GM23338 (cell line): ENCODE data around the gene LMF2. TPM values are rescaled to one million over a fixed set of nuclear protein-coding genes. Genes with fewer than 3 reads are reported as not detected.

Experiments used
- ATAC-seq: fragments of 200-7000 bp; cut with Tn5 transposase; 3 replicates; pipeline ENCODE4 v1.9.1; 2020
- DNase-seq: peaks from one replicate; pipeline ENCODE4 v3.0.0-alpha.2; 2015; ENCODE audit warnings: low spot score
- H2AFZ ChIP-seq: fragments of 200-600 bp; sonication (generic); 2 replicates; pipeline ENCODE4 v1.8.0; 2016; ENCODE audit warnings: antibody characterized with exemption, mild to moderate bottlenecking, moderate library complexity
- H3F3A ChIP-seq: fragments of 200-600 bp; sonication (generic); replicated peaks from 2 replicates; pipeline ENCODE4 v1.8.0; 2017; ENCODE audit warnings: antibody characterized with exemption, mixed run types, low read depth
- H3K27ac ChIP-seq: fragments of 200-600 bp; sonication (generic); 2 replicates; pipeline ENCODE4 v1.6.1; 2016; ENCODE audit warnings: low read depth
- H3K27me3 ChIP-seq: fragments of 200-600 bp; sonication (generic); 2 replicates; pipeline ENCODE4 v1.8.0; 2016; ENCODE audit warnings: mild to moderate bottlenecking, mixed run types, moderate library complexity; ENCODE audit not compliant: insufficient read depth
- H3K36me3 ChIP-seq: fragments of 200-600 bp; sonication (generic); 2 replicates; pipeline ENCODE4 v1.8.0; 2016; ENCODE audit warnings: mild to moderate bottlenecking; ENCODE audit not compliant: insufficient read depth
- H3K4me1 ChIP-seq: fragments of 200-600 bp; sonication (generic); 2 replicates; pipeline ENCODE4 v1.8.0; 2016; ENCODE audit warnings: mild to moderate bottlenecking, moderate library complexity; ENCODE audit not compliant: insufficient read depth
- H3K4me2 ChIP-seq: fragments of 200-600 bp; sonication (generic); 2 replicates; pipeline ENCODE4 v1.7.1; 2017; ENCODE audit warnings: mixed run types
- H3K4me3 ChIP-seq: fragments of 200-600 bp; sonication (generic); 2 replicates; pipeline ENCODE4 v1.6.1; 2016; ENCODE audit warnings: mixed run types
- H3K79me2 ChIP-seq: fragments of 200-600 bp; sonication (generic); replicated peaks from 2 replicates; pipeline ENCODE4 v1.8.0; 2017; ENCODE audit warnings: mild to moderate bottlenecking; ENCODE audit not compliant: insufficient read depth
- H3K9me2 ChIP-seq: fragments of 200-600 bp; sonication (generic); 2 replicates; pipeline ENCODE4 v1.8.0; 2017; ENCODE audit not compliant: insufficient read depth
- H4K20me1 ChIP-seq: fragments of 200-600 bp; sonication (generic); replicated peaks from 2 replicates; pipeline ENCODE4 v1.8.0; 2017; ENCODE audit warnings: mild to moderate bottlenecking; ENCODE audit not compliant: insufficient read depth
- H3K27ac Mint-ChIP-seq: 2 replicates; pipeline ENCODE4 v1.8.0; 2020; ENCODE audit warnings: inconsistent platforms, mild to moderate bottlenecking, moderate library complexity, mixed read lengths
- H3K27me3 Mint-ChIP-seq: 3 replicates; pipeline ENCODE4 v1.8.0; 2022; ENCODE audit warnings: low read depth, mild to moderate bottlenecking, moderate library complexity, mixed read lengths, inconsistent platforms; ENCODE audit not compliant: insufficient read depth, poor library complexity
- H3K36me3 Mint-ChIP-seq: 3 replicates; pipeline ENCODE4 v1.8.0; 2021; ENCODE audit warnings: low read depth, mild to moderate bottlenecking, inconsistent platforms, moderate library complexity, mixed read lengths
- H3K4me1 Mint-ChIP-seq: 3 replicates; pipeline ENCODE4 v1.8.0; 2020; ENCODE audit warnings: mild to moderate bottlenecking, inconsistent platforms, mixed read lengths
- H3K4me3 Mint-ChIP-seq: 3 replicates; pipeline ENCODE4 v1.8.0; 2021; ENCODE audit warnings: moderate library complexity, mild to moderate bottlenecking, inconsistent platforms, mixed read lengths
- H3K9me3 Mint-ChIP-seq: 3 replicates; pipeline ENCODE4 v1.8.0; 2020; ENCODE audit warnings: moderate library complexity, mild to moderate bottlenecking, inconsistent platforms, mixed read lengths
- CREB1 ChIP-seq: fragments of 250-450 bp; sonication (Bioruptor Pico); IDR thresholded peaks from 2 replicates; pipeline ENCODE4 v1.5.0; 2020; ENCODE audit warnings: low read depth, mild to moderate bottlenecking, moderate library complexity
- EZH2 ChIP-seq: fragments of 200-600 bp; sonication (generic); IDR thresholded peaks from one replicate; pipeline ENCODE4 v1.8.0; 2017; ENCODE audit warnings: antibody characterized with exemption, mild to moderate bottlenecking, low read depth; ENCODE audit not compliant: unreplicated experiment
- NANOG ChIP-seq: IDR thresholded peaks from 2 replicates; pipeline ENCODE4 v1.6.1; 2016; ENCODE audit warnings: antibody characterized with exemption, borderline replicate concordance
- POLR2AphosphoS5 ChIP-seq: IDR thresholded peaks from 2 replicates; pipeline ENCODE4 v1.6.1; 2016; ENCODE audit warnings: antibody characterized with exemption, low read depth
- STAT1 ChIP-seq: IDR thresholded peaks from one replicate; pipeline ENCODE4 v1.6.1; 2016; ENCODE audit warnings: antibody characterized with exemption; ENCODE audit not compliant: unreplicated experiment
- ZNF331 ChIP-seq: fragments of 250-450 bp; sonication (Bioruptor Pico); IDR thresholded peaks from 2 replicates; pipeline ENCODE4 v1.5.0; 2020; ENCODE audit warnings: low read depth, mild to moderate bottlenecking, moderate library complexity
- polyA plus RNA-seq: library from polyadenylated mRNA; unstranded; fragments of >200 nt; fragmentation: Nextera tagmentation; extraction: Ambion mirVana; gene quantifications from 2 replicates; pipeline ENCODE4 v1.2.1, GENCODE V29; 2016
- total RNA-seq: library from RNA; depleted of rRNA; stranded (reverse); fragments of >200 nt; shearing (Covaris generic); gene quantifications from 2 replicates; pipeline ENCODE4 v1.2.3, GENCODE V29; 2014
- TF ChIP-seq, protein P1 (sequence below): fragments of 250-450 bp; sonication (Bioruptor Pico); IDR thresholded peaks from 2 replicates; pipeline ENCODE4 v1.5.0; 2020; ENCODE audit warnings: mild to moderate bottlenecking, moderate library complexity
- TF ChIP-seq, protein P2 (sequence below): IDR thresholded peaks from 2 replicates; pipeline ENCODE4 v1.6.1; 2016; ENCODE audit warnings: antibody characterized with exemption
- TF ChIP-seq, protein P3 (sequence below), 2 experiments: fragments of 200-600 bp in 1 of 2; sonication (generic) in 1 of 2; conservative IDR thresholded peaks; 2 replicates each; pipeline versions ENCODE4 v1.5.1 to v1.6.1; 2016 to 2017; ENCODE audit warnings: antibody characterized with exemption in 2 of 2, low read depth in 2 of 2, mild to moderate bottlenecking in 2 of 2, moderate library complexity in 1 of 2

LMF2 gene
- total and polyA plus RNA-seq, 2 experiments from 2014 or later, result 15.6 to 36.3 TPM

DNA sequence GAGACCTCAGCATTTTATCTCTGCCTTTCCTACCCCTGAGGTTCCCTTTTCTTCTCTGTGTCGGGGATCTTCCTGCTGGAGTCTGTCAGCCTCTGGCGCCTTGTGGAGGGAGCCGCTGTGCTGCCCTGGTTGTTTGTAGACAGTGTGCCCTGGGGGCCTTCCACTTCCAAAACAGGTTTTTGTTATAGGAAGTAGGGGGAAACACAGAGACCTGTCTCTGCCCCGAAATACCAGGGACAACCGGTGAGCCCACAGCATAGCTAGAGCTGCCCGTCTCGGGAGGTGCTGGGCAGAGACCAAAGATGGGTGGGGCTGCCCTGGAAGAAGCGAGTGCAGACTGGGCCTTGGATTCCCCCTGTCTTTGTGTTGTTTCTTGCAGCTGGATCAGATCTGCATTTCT is 8.6 kb upstream of the LMF2 start (continued):
- TF ChIP-seq ZNF331 (CRISPR knock-in tag) (no peak), NANOG (no peak), POLR2AphosphoS5 (no peak), EZH2 (no peak), CREB1 (no peak), STAT1 (no peak)

DNA sequence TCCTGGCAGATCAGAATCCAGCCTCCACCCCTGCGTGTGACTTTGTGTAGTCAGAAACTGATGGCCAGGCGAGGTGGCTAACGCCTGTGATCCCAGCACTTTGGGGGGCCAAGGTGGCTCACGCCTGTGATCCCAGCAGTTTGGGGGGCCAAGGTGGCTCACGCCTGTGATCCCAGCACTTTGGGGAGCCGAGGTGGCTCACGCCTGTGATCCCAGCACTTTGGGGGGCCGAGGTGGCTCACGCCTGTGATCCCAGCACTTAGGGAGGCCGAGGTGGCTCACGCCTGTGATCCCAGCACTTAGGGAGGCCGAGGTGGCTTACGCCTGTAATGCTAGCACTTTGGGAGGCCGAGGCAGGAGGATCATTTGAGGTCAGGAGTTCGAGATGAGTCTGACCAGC is 5.7 kb upstream of the LMF2 start:
- Mint-ChIP-seq H3K27me3 (peaks cover 4% of the 10 kb centered on the region), H3K9me3 (no peaks in the 10 kb centered on the region; the same call in 2 of the 3 replicates)
- peaks cover 66% of the 10 kb centered on the region for H3K79me2 ChIP-seq

DNA sequence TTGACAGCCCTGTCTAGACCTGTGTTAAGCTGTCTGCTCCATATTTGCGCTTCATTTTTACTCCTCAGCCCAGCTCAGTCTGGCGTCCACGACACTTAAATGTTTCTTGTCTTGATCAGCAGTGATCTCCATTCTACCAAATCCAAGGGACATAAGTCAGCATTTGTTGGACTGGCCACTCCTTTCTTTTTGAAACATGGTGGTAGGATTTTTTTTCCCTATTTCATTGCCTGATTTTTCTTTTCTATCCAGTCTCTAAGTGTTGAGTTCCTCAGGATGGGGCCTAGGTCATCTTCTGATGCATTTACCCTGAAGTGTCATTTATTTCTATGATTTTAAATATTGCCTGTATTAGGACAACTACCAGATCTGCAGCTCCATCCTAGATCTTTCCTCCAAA is 1.4 kb upstream of the LMF2 start:
- H3K4me3 Mint-ChIP-seq, result peak overlapping the region; percentile 87
- ATAC-seq (no peak), DNase-seq (no peak)
- Histone ChIP-seq H3K4me1 (peaks cover 7% of the 10 kb centered on the region), H3K36me3 (no peaks in the 10 kb centered on the region), H3K4me3 (peak overlapping the region; percentile 87), H2AFZ (no peak overlapping the region), H3K4me2 (peak overlapping the region; percentile 97), H3K79me2 (peaks cover 49% of the 10 kb centered on the region), H3K27ac (no peak overlapping the region), H3K27me3 (no peaks in the 10 kb centered on the region), H3K9me2 (no peaks in the 10 kb centered on the region), H4K20me1 (peaks cover 30% of the 10 kb centered on the region), H3F3A (0 out of 2 replicates have a peak, but pooled peaks cover 6% of the 10 kb centered on the region)
- peaks cover 10% of the 10 kb centered on the region for H3K4me1 Mint-ChIP-seq
- H3K9me3 Mint-ChIP-seq, result no peaks in the 10 kb centered on the region
- no peaks in the 10 kb centered on the region; the same call in 2 of the 3 replicates for H3K36me3 Mint-ChIP-seq
- H3K27ac Mint-ChIP-seq, result peak overlapping the region; percentile 90
- peaks cover 8% of the 10 kb centered on the region for H3K27me3 Mint-ChIP-seq
- TF ChIP-seq NANOG (no peak), CREB1 (no peak), STAT1 (no peak)
- TF ChIP-seq, protein P1, sequence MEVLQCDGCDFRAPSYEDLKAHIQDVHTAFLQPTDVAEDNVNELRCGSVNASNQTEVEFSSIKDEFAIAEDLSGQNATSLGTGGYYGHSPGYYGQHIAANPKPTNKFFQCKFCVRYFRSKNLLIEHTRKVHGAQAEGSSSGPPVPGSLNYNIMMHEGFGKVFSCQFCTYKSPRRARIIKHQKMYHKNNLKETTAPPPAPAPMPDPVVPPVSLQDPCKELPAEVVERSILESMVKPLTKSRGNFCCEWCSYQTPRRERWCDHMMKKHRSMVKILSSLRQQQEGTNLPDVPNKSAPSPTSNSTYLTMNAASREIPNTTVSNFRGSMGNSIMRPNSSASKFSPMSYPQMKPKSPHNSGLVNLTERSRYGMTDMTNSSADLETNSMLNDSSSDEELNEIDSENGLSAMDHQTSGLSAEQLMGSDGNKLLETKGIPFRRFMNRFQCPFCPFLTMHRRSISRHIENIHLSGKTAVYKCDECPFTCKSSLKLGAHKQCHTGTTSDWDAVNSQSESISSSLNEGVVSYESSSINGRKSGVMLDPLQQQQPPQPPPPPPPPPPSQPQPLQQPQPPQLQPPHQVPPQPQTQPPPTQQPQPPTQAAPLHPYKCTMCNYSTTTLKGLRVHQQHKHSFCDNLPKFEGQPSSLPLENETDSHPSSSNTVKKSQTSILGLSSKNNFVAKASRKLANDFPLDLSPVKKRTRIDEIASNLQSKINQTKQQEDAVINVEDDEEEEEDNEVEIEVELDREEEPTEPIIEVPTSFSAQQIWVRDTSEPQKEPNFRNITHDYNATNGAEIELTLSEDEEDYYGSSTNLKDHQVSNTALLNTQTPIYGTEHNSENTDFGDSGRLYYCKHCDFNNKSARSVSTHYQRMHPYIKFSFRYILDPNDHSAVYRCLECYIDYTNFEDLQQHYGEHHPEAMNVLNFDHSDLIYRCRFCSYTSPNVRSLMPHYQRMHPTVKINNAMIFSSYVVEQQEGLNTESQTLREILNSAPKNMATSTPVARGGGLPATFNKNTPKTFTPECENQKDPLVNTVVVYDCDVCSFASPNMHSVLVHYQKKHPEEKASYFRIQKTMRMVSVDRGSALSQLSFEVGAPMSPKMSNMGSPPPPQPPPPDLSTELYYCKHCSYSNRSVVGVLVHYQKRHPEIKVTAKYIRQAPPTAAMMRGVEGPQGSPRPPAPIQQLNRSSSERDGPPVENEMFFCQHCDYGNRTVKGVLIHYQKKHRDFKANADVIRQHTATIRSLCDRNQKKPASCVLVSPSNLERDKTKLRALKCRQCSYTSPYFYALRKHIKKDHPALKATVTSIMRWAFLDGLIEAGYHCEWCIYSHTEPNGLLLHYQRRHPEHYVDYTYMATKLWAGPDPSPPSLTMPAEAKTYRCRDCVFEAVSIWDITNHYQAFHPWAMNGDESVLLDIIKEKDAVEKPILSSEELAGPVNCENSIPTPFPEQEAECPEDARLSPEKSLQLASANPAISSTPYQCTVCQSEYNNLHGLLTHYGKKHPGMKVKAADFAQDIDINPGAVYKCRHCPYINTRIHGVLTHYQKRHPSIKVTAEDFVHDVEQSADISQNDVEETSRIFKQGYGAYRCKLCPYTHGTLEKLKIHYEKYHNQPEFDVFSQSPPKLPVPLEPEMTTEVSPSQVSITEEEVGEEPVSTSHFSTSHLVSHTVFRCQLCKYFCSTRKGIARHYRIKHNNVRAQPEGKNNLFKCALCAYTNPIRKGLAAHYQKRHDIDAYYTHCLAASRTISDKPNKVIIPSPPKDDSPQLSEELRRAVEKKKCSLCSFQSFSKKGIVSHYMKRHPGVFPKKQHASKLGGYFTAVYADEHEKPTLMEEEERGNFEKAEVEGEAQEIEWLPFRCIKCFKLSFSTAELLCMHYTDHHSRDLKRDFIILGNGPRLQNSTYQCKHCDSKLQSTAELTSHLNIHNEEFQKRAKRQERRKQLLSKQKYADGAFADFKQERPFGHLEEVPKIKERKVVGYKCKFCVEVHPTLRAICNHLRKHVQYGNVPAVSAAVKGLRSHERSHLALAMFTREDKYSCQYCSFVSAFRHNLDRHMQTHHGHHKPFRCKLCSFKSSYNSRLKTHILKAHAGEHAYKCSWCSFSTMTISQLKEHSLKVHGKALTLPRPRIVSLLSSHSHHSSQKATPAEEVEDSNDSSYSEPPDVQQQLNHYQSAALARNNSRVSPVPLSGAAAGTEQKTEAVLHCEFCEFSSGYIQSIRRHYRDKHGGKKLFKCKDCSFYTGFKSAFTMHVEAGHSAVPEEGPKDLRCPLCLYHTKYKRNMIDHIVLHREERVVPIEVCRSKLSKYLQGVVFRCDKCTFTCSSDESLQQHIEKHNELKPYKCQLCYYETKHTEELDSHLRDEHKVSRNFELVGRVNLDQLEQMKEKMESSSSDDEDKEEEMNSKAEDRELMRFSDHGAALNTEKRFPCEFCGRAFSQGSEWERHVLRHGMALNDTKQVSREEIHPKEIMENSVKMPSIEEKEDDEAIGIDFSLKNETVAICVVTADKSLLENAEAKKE (CRISPR knock-in tag), result no peak
- TF ChIP-seq, protein P2, sequence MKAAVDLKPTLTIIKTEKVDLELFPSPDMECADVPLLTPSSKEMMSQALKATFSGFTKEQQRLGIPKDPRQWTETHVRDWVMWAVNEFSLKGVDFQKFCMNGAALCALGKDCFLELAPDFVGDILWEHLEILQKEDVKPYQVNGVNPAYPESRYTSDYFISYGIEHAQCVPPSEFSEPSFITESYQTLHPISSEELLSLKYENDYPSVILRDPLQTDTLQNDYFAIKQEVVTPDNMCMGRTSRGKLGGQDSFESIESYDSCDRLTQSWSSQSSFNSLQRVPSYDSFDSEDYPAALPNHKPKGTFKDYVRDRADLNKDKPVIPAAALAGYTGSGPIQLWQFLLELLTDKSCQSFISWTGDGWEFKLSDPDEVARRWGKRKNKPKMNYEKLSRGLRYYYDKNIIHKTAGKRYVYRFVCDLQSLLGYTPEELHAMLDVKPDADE, result no peak

More for the DNA sequence above, 5.7 kb upstream of the LMF2 start:
- DNase-seq (no peak), ATAC-seq (no peak)
- Histone ChIP-seq H3K27me3 (no peaks in the 10 kb centered on the region), H3K4me1 (peaks cover 7% of the 10 kb centered on the region), H3F3A (0 out of 2 replicates have a peak, but pooled peaks cover 6% of the 10 kb centered on the region), H3K4me2 (no peak overlapping the region), H4K20me1 (peaks cover 36% of the 10 kb centered on the region), H2AFZ (no peak overlapping the region), H3K27ac (no peak overlapping the region), H3K36me3 (no peaks in the 10 kb centered on the region), H3K9me2 (no peaks in the 10 kb centered on the region), H3K4me3 (no peak overlapping the region)
- peaks cover 10% of the 10 kb centered on the region for H3K4me1 Mint-ChIP-seq
- peaks cover 2% of the 10 kb centered on the region; the same call in 2 of the 3 replicates for H3K36me3 Mint-ChIP-seq
- TF ChIP-seq, protein P3, sequence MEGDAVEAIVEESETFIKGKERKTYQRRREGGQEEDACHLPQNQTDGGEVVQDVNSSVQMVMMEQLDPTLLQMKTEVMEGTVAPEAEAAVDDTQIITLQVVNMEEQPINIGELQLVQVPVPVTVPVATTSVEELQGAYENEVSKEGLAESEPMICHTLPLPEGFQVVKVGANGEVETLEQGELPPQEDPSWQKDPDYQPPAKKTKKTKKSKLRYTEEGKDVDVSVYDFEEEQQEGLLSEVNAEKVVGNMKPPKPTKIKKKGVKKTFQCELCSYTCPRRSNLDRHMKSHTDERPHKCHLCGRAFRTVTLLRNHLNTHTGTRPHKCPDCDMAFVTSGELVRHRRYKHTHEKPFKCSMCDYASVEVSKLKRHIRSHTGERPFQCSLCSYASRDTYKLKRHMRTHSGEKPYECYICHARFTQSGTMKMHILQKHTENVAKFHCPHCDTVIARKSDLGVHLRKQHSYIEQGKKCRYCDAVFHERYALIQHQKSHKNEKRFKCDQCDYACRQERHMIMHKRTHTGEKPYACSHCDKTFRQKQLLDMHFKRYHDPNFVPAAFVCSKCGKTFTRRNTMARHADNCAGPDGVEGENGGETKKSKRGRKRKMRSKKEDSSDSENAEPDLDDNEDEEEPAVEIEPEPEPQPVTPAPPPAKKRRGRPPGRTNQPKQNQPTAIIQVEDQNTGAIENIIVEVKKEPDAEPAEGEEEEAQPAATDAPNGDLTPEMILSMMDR (conservative IDR thresholded peaks at IDR 0.05; ENCODE audit: low read depth in 2 of 2), result no peak
- no peak overlapping the region for H3K4me3 Mint-ChIP-seq
- H3K27ac Mint-ChIP-seq, result no peak overlapping the region
